Measurements from ENCODE around the gene CRB2. TPM values are rescaled to one million over a fixed set of nuclear protein-coding genes. Genes with fewer than 3 reads are reported as not detected.

The CRB2 gene
- total and polyA plus RNA-seq, 2 of the 13 experiments (the other 11 are each of a cell fraction or from before 2014, with no cell fraction given) = 0.01 to 0.29 TPM

DNA sequence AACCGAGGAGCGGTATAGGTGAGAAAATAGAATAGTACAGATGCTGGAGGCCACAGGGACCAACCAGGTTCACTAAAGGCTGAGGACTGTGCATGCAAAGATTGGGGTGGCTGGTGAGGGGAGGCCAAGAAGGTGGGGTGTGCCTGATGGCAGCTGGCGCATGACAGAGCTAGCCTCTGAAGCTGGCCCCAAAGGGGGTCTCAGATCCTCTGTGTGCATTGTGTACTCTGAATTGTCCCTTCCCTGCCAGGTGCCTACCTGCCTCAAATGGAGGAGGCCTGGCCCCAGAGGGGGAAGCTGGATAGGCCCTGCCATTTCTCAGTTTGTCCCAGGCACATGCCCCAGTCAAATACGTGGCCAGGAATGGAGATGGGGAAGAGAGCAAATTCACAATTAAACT is 63.1 kb downstream of the CRB2 start (continued):
- TF ChIP-seq, protein P1, sequence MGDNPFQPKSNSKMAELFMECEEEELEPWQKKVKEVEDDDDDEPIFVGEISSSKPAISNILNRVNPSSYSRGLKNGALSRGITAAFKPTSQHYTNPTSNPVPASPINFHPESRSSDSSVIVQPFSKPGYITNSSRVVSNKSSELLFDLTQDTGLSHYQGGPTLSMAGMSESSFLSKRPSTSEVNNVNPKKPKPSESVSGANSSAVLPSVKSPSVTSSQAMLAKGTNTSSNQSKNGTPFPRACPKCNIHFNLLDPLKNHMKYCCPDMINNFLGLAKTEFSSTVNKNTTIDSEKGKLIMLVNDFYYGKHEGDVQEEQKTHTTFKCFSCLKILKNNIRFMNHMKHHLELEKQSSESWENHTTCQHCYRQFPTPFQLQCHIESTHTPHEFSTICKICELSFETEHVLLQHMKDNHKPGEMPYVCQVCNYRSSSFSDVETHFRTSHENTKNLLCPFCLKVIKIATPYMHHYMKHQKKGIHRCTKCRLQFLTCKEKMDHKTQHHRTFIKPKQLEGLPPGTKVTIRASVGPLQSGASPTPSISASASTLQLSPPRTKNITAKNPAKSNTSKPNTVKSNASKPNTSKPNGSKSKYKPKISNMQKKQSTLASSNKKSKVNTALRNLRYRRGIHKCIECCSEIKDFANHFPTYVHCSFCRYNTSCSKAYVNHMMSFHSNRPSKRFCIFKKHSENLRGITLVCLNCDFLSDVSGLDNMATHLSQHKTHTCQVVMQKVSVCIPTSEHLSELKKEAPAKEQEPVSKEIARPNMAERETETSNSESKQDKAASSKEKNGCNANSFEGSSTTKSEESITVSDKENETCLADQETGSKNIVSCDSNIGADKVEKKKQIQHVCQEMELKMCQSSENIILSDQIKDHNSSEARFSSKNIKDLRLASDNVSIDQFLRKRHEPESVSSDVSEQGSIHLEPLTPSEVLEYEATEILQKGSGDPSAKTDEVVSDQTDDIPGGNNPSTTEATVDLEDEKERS (CRISPR knock-in tag; IDR thresholded peaks at IDR 0.05) = no peak
- no peak for TF ChIP-seq RFX1 (IDR thresholded peaks at IDR 0.05)

DNA sequence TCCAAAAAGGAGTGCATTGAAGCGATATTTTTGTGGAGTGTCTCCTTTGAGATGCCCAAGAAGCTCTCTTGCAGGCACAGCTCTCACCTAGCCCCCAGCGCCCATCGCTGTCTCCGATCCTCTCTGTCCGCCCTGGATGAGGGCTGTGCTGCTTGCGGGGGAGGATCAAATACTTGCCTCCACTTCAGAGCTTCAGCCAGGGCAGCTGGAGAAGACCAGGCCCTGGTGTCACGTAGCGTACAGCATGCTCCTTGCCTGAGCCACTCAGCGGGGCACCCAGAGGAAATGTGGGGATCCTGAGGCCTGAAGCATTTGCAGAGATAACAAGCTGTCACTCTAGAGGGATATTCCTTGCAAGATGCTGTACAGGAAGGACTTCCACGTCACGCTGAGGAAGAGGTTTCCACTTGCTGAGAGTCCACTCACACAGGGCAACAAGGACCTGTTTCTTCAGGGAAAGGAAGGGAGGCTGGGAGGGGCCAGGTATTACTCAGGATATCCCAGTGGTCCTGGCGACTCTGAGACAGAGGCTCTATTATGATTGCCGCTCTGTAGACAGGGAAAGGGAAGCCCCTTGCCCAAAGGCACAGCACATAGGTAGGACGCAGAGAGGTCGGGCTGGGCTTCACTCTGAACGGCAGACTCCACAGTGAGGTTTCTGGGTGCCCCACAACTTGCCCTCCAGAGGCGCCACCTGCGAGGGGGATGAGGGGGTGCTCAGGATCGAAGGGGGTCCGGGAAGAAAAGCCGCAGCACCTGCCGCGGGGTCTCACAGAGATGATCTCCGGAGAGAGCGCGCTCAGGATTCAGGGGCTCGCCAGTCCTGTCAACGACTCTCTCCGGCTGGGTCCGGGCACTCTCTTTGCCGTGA is 64.0 kb downstream of the CRB2 start:
- Histone ChIP-seq H3K4me1 (ENCODE audit: insufficient read depth, low read length) (no peaks in the 10 kb centered on the region), H3K4me3 (replicated peaks in 1 of 3; ENCODE audit: insufficient read depth in 1 of 3, low read depth in 2 of 3, low read length in 3 of 3) (no peak overlapping the region), H3K27me3 (ENCODE audit: control insufficient read depth in 1 of 2, insufficient read depth in 2 of 2, low read length in 2 of 2) (no peaks in the 10 kb centered on the region), H2AFZ (ENCODE audit: low read length) (no peak overlapping the region), H3K79me2 (ENCODE audit: insufficient read depth, low read length) (no peaks in the 10 kb centered on the region), H3K36me3 (replicated peaks in 1 of 2; ENCODE audit: control insufficient read depth in 1 of 2, insufficient read depth in 2 of 2, low read length in 2 of 2) (peaks cover 10 to 34% of the 10 kb centered on the region in 2 experiments), H4K20me1 (ENCODE audit: insufficient read depth, low read length) (no peaks in the 10 kb centered on the region), H3K4me2 (ENCODE audit: low read depth, low read length) (no peak overlapping the region), H3K27ac (ENCODE audit: extremely low read length, insufficient read depth, low read length) (no peak overlapping the region), H3K9me3 (ENCODE audit: low read length) (no peaks in the 10 kb centered on the region), H3K9ac (ENCODE audit: insufficient read depth, low read depth, low read length) (no peak overlapping the region)
- FAIRE-seq (no peak), ATAC-seq (no peak), DNase-seq (ENCODE audit: low spot score) (no peak)
- 92% methylated on average over 22 of the region's 31 CpGs for WGBS (ENCODE audit: low lambda C conversion rate)
- TF ChIP-seq PITX1 (CRISPR knock-in tag; IDR thresholded peaks at IDR 0.05) = no peak
- TF ChIP-seq, protein P2, sequence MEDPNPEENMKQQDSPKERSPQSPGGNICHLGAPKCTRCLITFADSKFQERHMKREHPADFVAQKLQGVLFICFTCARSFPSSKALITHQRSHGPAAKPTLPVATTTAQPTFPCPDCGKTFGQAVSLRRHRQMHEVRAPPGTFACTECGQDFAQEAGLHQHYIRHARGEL (CRISPR knock-in tag; IDR thresholded peaks at IDR 0.05) = no peak
- TF ChIP-seq, protein P3, sequence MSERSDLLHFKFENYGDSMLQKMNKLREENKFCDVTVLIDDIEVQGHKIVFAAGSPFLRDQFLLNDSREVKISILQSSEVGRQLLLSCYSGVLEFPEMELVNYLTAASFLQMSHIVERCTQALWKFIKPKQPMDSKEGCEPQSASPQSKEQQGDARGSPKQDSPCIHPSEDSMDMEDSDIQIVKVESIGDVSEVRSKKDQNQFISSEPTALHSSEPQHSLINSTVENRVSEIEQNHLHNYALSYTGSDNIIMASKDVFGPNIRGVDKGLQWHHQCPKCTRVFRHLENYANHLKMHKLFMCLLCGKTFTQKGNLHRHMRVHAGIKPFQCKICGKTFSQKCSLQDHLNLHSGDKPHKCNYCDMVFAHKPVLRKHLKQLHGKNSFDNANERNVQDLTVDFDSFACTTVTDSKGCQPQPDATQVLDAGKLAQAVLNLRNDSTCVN (CRISPR knock-in tag; IDR thresholded peaks at IDR 0.05; ENCODE audit: borderline replicate concordance) = no peak
- BruUV-seq (replicated peaks) = no TSS peak
- in situ Hi-C loops (cut with HindIII; ENCODE audit: extremely low pct_ligation_motif_present, low pct_unique_long_range_greater_than_20kb) (loop anchor here (25.0 kb wide), 1 partner anchor 617 kb away; no protein-coding TSS in a partner anchor), intact Hi-C loops (cut with micrococcal nuclease; ENCODE audit: unreplicated experiment) (no loop called here)
- ChIA-PET CTCF (ENCODE audit: low intra/inter-chr PET ratio, low total read pairs) (no interaction called here), POLR2A (no interaction called here)
